ENCODE data around the gene SOCS3. TPM values are rescaled to one million over a fixed set of nuclear protein-coding genes. Genes with fewer than 3 reads are reported as not detected.
A peak's percentile ranks its signal among the peaks of the same experiment; 100 is the strongest.

The SOCS3 gene
- 620 TPM for total RNA-seq

- Histone ChIP-seq H3K9me3 (no peaks in the 10 kb centered on the region), H3K4me3 (peak within 1 kb of the TSS; percentile 83 to 90), H3K27me3 (no peaks in the 10 kb centered on the region), H3K4me1 (peaks cover 7 to 38% of the 10 kb centered on the region in 2 donors), H3K36me3 (peaks cover 11 to 29% of the 10 kb centered on the region in 2 donors), H3K27ac (peak within 1 kb of the TSS; percentile 95 to 97)
- intact Hi-C loops (cut with DNase I) = loop anchor here (1.0 to 2.0 kb wide), 6 partner anchors 18 to 71 kb away; partner anchors contain the start of gene PGS1
- peak; percentile 94 to 99 for DNase-seq (ENCODE audit: low spot score in 2 of 2)
- TF ChIP-seq CTCF (IDR thresholded peaks at IDR 0.05) = no peak
Measured at GRCh38 chr17:78359997-78360370, at the start of gene SOCS3. Gene SOCS3, minus strand, starts transcription at chr17:78360077. Its CDS starts 982 bp downstream, at chr17:78359095.

DNA sequence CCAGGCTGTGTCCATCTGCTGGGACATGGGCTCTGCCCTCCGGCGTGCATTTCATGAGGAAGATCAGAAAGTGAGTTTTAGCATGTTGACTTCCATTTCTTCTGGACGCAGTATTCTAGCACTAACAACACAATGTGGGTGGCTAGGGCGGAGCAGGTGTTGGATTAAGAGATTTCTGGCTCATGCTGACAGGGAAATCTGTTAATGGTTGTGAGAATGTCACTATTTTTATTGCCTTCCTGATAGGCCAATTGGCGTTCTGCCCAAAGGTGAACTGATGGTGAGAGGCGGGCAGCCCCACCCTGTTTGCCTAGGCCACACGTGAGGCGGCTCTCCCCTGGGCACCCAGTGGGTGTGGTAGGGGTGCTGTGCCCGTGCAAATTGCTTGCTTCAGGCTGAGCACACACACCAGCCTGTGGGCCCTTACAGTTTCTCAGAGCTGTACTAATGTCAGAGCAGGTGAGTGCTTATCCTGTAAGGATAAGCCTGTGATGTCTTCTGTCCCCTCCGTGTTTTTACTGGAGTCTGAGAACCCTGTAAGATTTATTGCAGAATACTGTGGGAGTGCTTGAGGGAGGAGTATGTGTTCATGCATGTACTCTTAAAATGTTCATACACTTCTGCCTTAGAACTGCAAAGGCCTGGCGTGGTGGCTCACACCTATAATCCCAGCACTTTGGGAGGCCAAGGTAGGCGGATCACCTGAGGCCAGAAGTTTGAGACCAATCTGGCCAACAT is 49.5 kb upstream of the SOCS3 start:
- no peak overlapping the region for H3K27ac ChIP-seq
- peaks cover 7 to 21% of the 10 kb centered on the region in 2 donors for H3K36me3 ChIP-seq
- no peak for TF ChIP-seq CTCF (IDR thresholded peaks at IDR 0.05)
- H3K4me1 ChIP-seq = no peaks in the 10 kb centered on the region
- intact Hi-C loops (cut with DNase I) = no loop called here
- H3K9me3 ChIP-seq = no peaks in the 10 kb centered on the region
- DNase-seq (ENCODE audit: low spot score in 2 of 2) = no peak
- no peak overlapping the region for H3K4me3 ChIP-seq
- H3K27me3 ChIP-seq = no peaks in the 10 kb centered on the region

GRCh38 chr17:78408476-78409050 is 48.7 kb upstream of the SOCS3 start:
- H3K36me3 ChIP-seq = peaks cover 13 to 29% of the 10 kb centered on the region in 2 donors
- no peaks in the 10 kb centered on the region for H3K4me1 ChIP-seq
- H3K4me3 ChIP-seq = no peak overlapping the region
- H3K27ac ChIP-seq = no peak overlapping the region
- no peak for DNase-seq (ENCODE audit: low spot score in 2 of 2)
- H3K27me3 ChIP-seq = no peaks in the 10 kb centered on the region
- H3K9me3 ChIP-seq = no peaks in the 10 kb centered on the region
- intact Hi-C loops (cut with DNase I) = no loop called here
- TF ChIP-seq CTCF (IDR thresholded peaks at IDR 0.05) = no peak

GRCh38 chr17:78407387-78408000 is 47.6 kb upstream of the SOCS3 start:
- Histone ChIP-seq H3K27me3 (no peaks in the 10 kb centered on the region), H3K4me1 (no peaks in the 10 kb centered on the region), H3K4me3 (no peak overlapping the region), H3K9me3 (no peaks in the 10 kb centered on the region), H3K27ac (no peak overlapping the region), H3K36me3 (peaks cover 24 to 35% of the 10 kb centered on the region in 2 donors)
- DNase-seq (ENCODE audit: low spot score in 2 of 2) = no peak
- intact Hi-C loops (cut with DNase I) = no loop called here
- no peak for TF ChIP-seq CTCF (IDR thresholded peaks at IDR 0.05)

DNA sequence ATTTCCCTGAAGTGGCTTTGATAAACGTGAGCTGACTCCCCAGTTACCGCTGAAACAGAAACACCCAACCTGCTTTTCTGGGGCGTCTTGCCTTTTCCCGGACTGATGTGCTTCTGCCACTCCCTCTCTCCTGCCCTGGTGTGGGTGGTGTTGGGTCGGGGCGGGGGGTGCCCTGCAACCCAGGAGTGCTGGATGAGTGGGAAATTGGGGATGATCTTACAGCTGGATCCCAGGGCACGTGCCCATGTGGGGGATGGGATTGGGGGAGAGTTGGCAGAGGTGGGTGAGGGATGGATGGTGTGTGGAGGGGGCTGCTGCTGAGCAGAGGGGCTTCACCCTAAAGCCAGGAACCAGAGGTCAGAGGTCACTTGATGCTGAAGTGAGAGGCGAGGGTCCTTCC is 47.0 kb upstream of the SOCS3 start:
- TF ChIP-seq CTCF (IDR thresholded peaks at IDR 0.05) = no peak
- intact Hi-C loops (cut with DNase I) = no loop called here
- Histone ChIP-seq H3K4me3 (no peak overlapping the region), H3K27ac (no peak overlapping the region), H3K9me3 (no peaks in the 10 kb centered on the region), H3K36me3 (peaks cover 25 to 39% of the 10 kb centered on the region in 2 donors), H3K4me1 (no peaks in the 10 kb centered on the region), H3K27me3 (no peaks in the 10 kb centered on the region)
- DNase-seq (ENCODE audit: low spot score in 2 of 2) = no peak
